Measurements from ENCODE around the gene RSAD2. TPM values are rescaled to one million over a fixed set of nuclear protein-coding genes. Genes with fewer than 3 reads are reported as not detected.

The RSAD2 gene
- total RNA-seq, 1 experiment from 2014 or later: not detected

GRCh38 chr2:6878549-6878948 lies 972 bp downstream of the RSAD2 start:
- Histone ChIP-seq H3K27ac (no peak overlapping the region), H3K79me2 (ENCODE audit: low read depth) (no peaks in the 10 kb centered on the region)

GRCh38 chr2:6879011-6879410 lies 1.4 kb downstream of the RSAD2 start:
- Histone ChIP-seq H3K27ac (no peak overlapping the region), H3K9me2 (ENCODE audit: insufficient read depth) (no peaks in the 10 kb centered on the region), H3K79me2 (ENCODE audit: low read depth) (no peaks in the 10 kb centered on the region), H3K36me3 (ENCODE audit: low read depth) (no peaks in the 10 kb centered on the region), H4K20me1 (ENCODE audit: insufficient read depth) (no peaks in the 10 kb centered on the region), H3K27me3 (ENCODE audit: insufficient read depth, low read depth) (peaks cover 19% of the 10 kb centered on the region; the same call in 1 of the 2 replicates), H3K4me3 (no peak overlapping the region), H3K4me2 (no peak overlapping the region), H3F3A (ENCODE audit: insufficient read depth, low read depth) (no peaks in the 10 kb centered on the region), H3K9me3 (ENCODE audit: insufficient read depth, low read depth) (no peaks in the 10 kb centered on the region), H3K4me1 (replicated peaks; ENCODE audit: insufficient read depth) (no peaks in the 10 kb centered on the region), H2AFZ (no peak overlapping the region)
- intact Hi-C loops (cut with micrococcal nuclease; ENCODE audit: unreplicated experiment): no loop called here
- no peak for TF ChIP-seq EZH2 (IDR thresholded peaks at IDR 0.05; ENCODE audit: low read depth)
- no peak for TF ChIP-seq CTCF (conservative IDR thresholded peaks at IDR 0.05)
- CTCF ChIA-PET: no interaction called here
- no peak for DNase-seq
- BruUV-seq (replicated peaks): no TSS peak
- POLR2A ChIA-PET (ENCODE audit: unreplicated experiment): no interaction called here

More at GRCh38 chr2:6878549-6878948, 972 bp downstream of the RSAD2 start:
- TF ChIP-seq EZH2 (IDR thresholded peaks at IDR 0.05; ENCODE audit: low read depth): no peak
- no peak for TF ChIP-seq CTCF (conservative IDR thresholded peaks at IDR 0.05)
- Histone ChIP-seq H3K27me3 (ENCODE audit: insufficient read depth, low read depth) (peaks cover 17% of the 10 kb centered on the region; the same call in 1 of the 2 replicates), H2AFZ (no peak overlapping the region), H3F3A (ENCODE audit: insufficient read depth, low read depth) (no peaks in the 10 kb centered on the region), H3K36me3 (ENCODE audit: low read depth) (no peaks in the 10 kb centered on the region), H3K9me2 (ENCODE audit: insufficient read depth) (no peaks in the 10 kb centered on the region), H3K4me2 (no peak overlapping the region), H3K9me3 (ENCODE audit: insufficient read depth, low read depth) (no peaks in the 10 kb centered on the region), H3K4me3 (no peak overlapping the region), H4K20me1 (ENCODE audit: insufficient read depth) (no peaks in the 10 kb centered on the region), H3K4me1 (replicated peaks; ENCODE audit: insufficient read depth) (no peaks in the 10 kb centered on the region)
- POLR2A ChIA-PET (ENCODE audit: unreplicated experiment): no interaction called here
- intact Hi-C loops (cut with micrococcal nuclease; ENCODE audit: unreplicated experiment): no loop called here
- no TSS peak for BruUV-seq (replicated peaks)
- CTCF ChIA-PET: no interaction called here
- DNase-seq: no peak

GRCh38 chr2:6880200-6880733 lies 2.7 kb downstream of the RSAD2 start:
- ChIA-PET CTCF (no interaction called here), POLR2A (ENCODE audit: unreplicated experiment) (no interaction called here)
- no peaks in the 10 kb centered on the region for H3F3A ChIP-seq (ENCODE audit: insufficient read depth, low read depth)
- DNase-seq: no peak
- no peaks in the 10 kb centered on the region for H3K79me2 ChIP-seq (ENCODE audit: low read depth)
- no peak overlapping the region for H3K4me2 ChIP-seq
- no peak overlapping the region for H3K4me3 ChIP-seq
- no peaks in the 10 kb centered on the region for H3K9me3 ChIP-seq (ENCODE audit: insufficient read depth, low read depth)
- no peak overlapping the region for H3K27ac ChIP-seq
- no TSS peak for BruUV-seq (replicated peaks)
- peaks cover 19% of the 10 kb centered on the region; the same call in 1 of the 2 replicates for H3K27me3 ChIP-seq (ENCODE audit: insufficient read depth, low read depth)
- no peak overlapping the region for H2AFZ ChIP-seq
- H3K9me2 ChIP-seq (ENCODE audit: insufficient read depth): no peaks in the 10 kb centered on the region
- no peaks in the 10 kb centered on the region for H3K36me3 ChIP-seq (ENCODE audit: low read depth)
- TF ChIP-seq EZH2 (IDR thresholded peaks at IDR 0.05; ENCODE audit: low read depth): no peak
- TF ChIP-seq CTCF (conservative IDR thresholded peaks at IDR 0.05): no peak
- intact Hi-C loops (cut with micrococcal nuclease; ENCODE audit: unreplicated experiment): no loop called here
- H3K4me1 ChIP-seq (replicated peaks; ENCODE audit: insufficient read depth): no peaks in the 10 kb centered on the region
- no peaks in the 10 kb centered on the region for H4K20me1 ChIP-seq (ENCODE audit: insufficient read depth)

All from PC-9 (cell line).